Ovary (tissue), 3 donors: Measurements from ENCODE around the gene RAB6B.

Experiments
- EP300 ChIP-seq: sonication (generic); formaldehyde crosslinking; IDR thresholded peaks from one replicate; pipeline ENCODE4 v1.6.1; 2017; ENCODE audit warnings: antibody characterized with exemption
- TF ChIP-seq, protein P1 (sequence below), 3 donors: fragments of 450-650 bp in 2 of 3; fragments of 200-600 bp in 1 of 3; IDR thresholded peaks; one replicate each; pipeline versions ENCODE4 v1.5.1 to v1.8.0; 2016 to 2022; ENCODE audit warnings: antibody characterized with exemption in 3 of 3, mild to moderate bottlenecking in 1 of 3
- donor health status: DM: no; HTN: no; CAD: no.

DNA sequence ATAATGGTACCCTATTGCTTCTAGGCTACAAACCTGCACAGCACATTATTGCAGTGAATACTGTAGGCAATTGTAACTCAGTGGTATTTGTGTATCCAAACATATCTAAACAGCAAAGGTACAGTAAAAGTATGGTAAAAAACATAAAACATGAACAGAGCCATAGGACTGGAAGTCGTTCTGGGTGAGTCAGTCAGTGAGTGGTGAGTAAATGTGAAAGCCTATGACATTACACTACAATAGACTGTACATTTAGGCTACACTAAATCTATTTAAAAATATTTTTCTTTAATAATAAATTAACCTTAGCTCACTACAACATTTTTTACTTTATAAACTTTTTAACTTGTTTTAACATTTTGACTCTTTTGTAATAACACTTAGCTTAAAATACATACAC is 21.3 kb downstream of the RAB6B start:
- TF ChIP-seq, protein P1, sequence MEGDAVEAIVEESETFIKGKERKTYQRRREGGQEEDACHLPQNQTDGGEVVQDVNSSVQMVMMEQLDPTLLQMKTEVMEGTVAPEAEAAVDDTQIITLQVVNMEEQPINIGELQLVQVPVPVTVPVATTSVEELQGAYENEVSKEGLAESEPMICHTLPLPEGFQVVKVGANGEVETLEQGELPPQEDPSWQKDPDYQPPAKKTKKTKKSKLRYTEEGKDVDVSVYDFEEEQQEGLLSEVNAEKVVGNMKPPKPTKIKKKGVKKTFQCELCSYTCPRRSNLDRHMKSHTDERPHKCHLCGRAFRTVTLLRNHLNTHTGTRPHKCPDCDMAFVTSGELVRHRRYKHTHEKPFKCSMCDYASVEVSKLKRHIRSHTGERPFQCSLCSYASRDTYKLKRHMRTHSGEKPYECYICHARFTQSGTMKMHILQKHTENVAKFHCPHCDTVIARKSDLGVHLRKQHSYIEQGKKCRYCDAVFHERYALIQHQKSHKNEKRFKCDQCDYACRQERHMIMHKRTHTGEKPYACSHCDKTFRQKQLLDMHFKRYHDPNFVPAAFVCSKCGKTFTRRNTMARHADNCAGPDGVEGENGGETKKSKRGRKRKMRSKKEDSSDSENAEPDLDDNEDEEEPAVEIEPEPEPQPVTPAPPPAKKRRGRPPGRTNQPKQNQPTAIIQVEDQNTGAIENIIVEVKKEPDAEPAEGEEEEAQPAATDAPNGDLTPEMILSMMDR (IDR thresholded peaks at IDR 0.05) = no peak
- TF ChIP-seq EP300 = no peak
